NCI-H1417 (cell line): ENCODE results near the gene AHI1.
"Not testable (repeated sequence)": the region's sequence is repeated elsewhere in the genome, so short reads cannot be mapped to it uniquely, and the experiment has no call there.

Experiments used
- DNase-seq, 3 experiments: peaks; one replicate each; lab custom pipeline; 2025; lab: John Stamatoyannopoulos, UW

The AHI1 gene

DNA sequence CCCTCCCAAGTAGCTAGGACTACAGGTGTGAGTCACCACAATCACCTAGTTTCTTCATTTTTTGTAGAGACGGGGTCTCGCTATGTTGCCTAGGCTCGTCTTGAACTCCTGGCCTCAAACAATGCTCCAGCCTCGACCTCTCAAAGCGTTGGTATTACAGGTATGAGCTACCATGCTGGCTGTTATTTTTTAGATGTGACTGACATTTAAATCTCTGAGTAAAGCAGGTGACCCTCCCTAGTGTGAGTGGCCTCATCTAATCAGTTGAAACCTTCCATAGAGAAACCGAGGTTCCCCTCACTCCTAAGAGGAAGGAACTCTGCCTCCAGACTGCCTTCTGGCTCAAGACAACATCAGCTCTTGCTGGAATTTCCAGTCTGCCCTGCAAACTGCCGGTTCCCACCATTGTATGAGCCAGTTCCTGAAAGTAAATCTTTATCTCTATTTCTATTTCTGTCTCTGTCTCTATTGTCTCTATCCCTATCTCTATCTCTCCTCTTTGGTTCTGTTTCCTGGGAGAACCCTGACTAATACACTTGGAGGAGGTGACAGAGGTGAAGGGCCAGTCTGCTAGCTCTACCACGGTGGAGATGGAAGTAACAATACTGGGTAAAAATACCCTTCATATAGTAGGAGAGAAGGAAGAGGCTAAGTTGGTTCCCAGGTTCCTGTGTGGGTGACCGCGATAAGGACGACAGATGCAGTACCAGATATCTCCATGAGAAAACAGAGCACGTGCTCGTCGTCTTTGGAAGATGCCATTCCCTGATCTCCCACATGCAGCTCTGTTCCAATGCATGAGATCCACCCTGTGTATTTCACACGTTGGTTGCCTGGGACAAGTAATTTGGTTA is 235.4 kb downstream of the AHI1 start:
- no peak for DNase-seq

DNA sequence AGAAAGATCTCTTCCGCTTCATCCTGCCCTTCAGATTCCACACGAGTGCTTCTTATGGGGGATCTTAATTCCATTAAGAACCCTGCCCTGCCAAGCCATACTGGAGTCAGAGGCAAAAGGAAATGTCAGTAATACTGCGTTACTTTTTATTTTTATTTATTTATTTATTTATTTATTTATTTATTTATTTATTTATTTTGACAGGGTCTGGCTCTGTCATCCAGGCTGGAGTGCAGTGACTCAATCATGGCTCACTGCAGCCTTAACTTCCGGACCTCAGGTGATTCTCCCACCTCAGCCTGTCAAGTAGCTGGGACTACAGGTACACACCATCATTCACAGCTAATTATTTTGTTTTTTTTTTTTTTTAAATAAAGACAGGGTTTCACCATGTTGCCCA is 236.9 kb downstream of the AHI1 start:
- DNase-seq, result no peak

DNA sequence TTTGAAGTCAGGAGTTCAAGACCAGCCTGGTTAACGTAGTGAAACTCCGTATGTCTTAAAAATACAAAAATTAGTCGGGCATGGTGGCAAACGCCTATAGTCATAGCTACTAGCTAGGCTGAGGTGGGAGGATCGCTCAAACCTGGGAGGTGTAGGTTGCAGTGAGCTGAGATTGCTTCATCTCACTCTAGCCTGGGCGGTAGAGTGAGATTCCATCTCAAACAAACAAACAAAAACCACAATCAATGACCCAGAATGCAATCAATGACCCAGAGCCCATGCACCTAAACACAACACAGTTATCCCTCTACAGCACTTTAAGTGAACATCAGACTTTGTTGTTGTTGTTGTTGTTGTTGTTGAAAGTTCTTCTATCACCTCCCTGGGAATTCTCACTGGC is 238.6 kb downstream of the AHI1 start:
- DNase-seq, result no peak

DNA sequence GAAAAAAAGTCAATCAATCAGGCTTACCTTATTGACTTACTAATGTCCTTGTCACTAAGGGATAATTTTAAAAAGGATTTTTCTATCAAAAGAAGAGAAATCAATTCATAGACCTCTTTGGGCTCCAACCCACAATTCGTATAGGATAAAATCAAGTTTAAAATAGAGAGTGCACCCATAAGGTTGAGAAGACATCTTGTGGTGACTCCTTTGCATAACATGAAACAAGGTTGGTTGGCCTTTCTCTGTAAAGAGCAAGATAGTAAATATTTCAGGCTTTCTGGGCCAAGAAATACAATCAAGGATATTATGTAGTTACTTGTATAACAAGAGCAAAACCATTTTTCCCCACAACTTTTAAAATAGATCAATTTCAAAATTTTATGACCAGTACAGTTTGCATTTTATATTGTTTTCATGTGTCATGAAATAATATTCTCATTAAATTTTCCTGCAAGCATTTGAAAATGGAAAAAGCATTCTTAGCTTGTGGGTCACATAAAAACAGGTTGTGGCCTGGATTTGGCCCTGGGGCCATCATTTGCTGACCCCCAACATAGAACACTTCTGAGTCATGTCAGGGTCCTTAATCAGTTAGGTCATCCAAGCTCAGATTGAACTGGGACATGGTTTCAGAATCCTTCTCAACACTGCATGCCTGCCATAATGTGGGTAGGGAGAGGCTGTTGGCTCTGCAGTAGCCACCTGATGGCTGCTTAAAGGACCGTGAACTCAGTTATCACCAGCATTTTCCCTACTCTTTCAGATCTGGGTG is 239.7 kb downstream of the AHI1 start:
- no peak for DNase-seq

DNA sequence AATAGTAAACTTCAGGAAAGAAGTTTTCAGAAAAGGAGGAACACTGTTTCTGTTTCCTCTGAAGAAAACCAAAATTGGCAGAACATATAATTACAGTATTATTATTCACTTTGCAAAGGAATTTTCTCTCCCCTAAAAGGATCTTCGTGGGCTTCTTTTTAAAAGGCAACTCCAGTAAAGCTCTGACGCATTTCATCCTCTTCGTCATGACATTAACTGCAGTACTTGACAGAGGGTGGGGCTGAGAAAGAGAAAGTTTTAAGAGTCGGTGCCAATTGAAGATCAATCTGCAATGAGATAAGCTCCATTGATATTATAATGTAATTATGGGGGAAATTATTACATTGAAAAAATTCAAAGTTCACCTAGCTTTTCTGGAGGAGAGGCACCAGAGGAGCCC is 240.7 kb downstream of the AHI1 start:
- no peak for DNase-seq

DNA sequence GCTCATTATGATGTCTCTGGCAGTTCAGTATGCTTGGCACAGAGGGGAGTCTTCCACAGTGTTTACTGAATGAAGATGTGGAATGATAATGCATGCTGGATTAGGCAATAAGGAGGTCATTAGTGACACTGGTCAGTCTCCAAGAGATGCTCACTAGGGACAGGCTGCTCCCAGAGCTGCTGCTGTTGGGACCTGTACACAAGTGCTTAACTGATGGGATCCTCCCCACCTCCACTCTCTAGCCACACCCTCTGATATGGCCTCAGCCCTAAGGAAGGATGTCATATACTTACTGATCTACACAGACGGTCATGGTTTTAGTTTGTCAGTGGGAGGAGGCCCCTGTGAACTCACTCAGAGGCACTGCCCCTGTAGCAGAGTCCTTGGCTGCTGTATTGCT is 243.1 kb downstream of the AHI1 start:
- DNase-seq, result no peak

DNA sequence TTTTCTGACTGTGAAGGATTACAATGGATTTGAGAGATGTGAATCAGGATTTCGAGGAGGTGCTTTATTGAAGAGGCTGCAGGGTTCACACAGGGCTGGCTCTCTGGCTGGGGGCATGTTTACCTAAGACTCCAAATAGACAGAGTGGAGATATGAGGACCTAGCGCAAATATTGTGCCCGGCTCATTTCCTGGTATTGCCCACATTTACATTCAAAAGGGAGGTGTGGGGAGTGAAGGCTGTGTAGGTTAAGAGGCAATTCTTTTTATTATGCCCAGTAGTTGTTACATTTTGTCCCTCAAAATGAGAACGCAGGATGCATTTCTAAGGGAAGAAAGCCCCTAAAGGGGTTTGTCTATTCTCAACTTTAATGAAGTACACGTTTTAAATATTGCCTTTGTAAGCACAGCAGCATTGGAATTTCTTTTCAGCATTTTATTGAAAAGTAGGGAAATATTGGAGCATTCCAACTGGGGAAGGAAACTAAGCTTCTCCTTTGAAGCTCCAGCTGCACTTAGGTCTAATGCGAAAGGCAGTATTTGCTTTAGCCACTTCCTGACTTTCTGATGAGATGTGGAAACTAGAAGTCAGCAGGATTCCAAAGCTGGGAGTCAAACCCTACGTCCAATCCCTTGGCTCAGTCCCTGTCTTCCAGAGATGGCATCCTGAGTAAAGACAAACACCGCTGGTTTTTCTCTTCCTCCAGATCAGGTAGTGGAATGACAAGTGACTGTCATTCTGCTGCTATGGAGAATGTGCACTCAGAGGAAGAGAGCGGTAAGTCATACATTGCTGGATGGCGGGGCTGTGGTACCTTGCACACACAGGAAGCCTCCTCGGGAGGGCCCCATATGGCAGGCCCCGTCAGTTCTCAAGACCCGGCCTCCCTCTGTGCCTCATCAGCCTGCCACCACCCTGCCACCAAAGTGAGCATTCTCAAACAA is 245.8 kb downstream of the AHI1 start:
- peak; percentile 68 to 94 (median 86) for DNase-seq

DNA sequence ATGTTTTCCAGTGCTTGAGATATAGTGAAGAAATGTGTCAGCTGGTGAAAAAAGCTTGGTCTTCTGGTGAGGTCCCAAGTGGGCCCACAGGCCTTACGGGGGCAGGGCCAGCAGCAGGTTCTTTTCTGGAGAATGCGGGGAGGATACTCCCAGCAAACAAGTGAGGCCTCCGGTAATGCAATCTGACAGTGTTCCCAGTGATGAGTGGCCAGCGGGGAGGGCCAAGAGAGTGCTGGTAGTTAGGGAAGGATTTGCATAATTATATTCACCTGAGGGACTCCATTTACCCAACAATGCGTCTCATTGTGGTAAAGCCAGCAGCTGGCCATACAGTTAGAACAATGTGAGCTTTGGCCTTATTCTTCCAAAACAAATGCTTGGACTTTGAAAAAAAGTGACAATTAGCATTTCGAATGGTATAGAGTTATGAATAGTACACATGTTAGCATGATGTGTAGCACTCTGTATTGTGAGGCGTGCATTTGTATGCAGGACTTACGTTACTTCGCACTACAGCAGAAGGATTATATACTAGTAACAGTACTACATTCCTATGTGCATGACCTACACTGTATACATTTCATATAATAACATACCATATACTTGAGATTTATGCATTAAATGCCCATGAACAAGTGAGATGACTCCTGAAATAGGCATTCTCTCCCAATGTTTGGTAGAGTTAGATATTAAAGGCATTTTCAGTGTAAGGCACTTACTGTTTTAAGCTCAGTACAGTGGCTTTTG is 246.6 kb downstream of the AHI1 start:
- peak; percentile 30 to 80 (median 61) for DNase-seq

DNA sequence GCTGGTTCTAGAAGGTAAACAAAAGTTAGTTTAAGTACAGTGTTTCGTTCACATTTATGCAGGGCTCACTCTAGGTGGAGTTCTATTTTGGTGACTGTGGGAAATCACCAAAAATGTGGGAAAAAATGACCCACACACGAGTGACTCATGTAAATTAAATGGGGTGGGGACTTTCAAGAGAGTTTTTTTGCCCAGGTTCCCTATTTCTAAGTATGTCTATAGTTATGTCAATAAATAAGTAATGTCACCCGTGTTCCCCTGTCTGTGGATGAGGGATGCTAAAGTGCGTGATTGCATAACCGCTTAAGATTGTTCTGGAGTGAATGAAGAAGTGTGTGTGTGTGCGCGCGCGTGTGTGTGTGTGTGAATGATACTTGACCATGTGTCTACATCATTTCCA is 247.3 kb downstream of the AHI1 start:
- no peak for DNase-seq

DNA sequence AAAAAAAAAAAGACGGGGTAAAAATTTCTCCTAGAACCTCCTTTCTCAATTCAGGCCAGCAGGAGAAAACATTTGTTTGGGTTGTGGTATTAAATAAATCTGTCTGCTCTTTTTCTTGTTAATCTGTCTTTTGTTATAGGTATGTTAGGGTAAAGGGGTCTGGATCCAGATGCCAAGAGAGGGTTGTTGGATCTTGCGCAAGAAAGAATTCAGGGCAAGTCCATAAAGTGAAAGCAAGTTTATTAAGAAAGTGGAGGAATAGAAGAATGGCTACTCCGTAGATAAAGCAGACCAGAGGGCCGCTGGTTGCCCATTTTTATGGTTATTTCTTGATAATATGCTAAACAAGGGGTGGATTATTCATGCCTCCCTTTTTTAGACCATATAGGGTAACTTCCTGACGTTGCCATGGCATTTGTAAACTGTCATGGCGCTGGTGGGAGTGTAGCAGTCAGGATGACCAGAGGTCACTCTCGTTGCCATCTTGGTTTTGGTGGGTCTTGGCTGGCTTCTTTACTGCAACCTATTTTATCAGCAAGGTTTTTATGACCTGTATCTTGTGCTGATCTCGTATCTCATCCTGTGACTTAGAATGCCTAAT is 251.0 kb downstream of the AHI1 start:
- DNase-seq, result not testable (repeated sequence)

DNA sequence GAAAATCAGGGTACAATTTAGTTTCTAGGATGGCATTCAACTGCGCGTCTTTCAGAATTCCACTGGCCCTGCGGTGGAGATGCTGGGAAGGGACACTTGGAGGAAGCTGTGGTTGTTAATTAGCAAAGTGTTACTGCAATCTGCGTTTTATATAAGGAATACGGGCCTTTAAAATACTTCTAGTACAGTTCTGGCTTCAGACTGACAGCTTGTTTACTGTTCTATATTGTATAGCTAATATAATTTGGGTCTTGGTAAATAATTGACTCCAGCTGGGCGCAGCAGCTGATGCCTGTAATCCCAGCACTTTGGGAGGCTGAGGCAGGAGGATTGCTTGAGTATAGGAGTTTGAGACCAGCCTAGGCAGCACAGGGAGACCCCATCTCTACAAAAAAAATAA is 252.7 kb downstream of the AHI1 start:
- no peak for DNase-seq

DNA sequence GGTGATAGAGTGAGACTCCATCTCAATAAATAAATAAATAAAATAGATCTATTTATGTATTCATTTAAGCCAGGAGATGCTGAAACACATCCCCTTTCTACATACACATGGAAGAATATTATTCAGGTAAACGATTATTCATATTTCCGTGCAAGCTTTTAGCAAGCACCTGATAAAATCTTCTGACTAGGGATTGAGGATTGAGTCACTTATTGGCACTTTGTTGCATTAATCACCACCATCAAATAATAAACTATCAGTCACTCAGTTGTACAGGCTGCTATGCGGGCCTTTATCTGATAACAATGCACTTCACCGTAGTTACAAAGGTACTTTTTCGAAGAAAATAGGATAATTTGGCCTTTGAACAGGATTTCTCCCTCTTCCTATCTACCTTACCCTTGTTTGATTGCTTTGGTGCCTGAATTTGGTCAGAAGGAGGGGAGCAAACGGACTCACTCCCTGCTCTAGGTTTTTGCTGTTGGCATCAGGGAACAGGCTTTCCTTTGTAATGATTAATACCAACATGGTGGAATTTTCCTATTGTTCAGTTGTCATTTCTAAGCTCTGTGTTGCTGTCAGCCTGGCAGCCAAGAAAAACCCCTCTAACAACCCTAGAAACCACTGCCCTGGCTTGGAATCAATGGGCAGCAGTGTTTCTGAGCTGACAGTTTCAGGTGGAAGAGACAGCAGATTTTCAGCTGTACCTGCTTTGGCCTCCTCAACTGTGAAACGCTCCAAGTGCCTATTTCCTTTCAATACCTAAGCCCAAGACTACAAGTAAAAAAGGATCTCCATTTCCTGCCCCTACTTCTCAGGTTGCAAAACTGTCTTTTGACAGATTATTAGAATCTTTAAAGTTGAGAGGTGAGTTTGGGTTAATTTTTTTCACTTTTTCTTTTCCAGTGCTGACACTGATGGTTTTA is 253.4 kb downstream of the AHI1 start:
- DNase-seq, result no peak

DNA sequence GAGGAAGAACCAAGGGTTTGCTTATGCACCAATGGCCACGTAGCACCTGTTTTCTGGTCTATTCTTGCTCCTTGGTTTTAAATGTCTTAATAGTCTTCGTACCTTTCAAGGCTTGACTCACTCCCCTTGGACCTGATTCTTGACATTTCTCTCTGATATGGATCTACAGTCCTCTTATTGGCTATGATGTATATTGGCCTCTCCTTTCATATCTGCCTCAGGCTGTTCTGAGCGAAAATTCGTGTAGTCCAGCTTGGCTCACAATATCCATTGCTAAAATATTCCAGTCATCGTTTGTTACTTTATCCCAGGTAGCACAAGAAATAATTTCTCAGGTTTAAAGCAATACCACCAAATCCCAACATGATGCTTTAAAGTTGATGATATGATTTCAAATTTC is 256.8 kb downstream of the AHI1 start:
- DNase-seq, result no peak

DNA sequence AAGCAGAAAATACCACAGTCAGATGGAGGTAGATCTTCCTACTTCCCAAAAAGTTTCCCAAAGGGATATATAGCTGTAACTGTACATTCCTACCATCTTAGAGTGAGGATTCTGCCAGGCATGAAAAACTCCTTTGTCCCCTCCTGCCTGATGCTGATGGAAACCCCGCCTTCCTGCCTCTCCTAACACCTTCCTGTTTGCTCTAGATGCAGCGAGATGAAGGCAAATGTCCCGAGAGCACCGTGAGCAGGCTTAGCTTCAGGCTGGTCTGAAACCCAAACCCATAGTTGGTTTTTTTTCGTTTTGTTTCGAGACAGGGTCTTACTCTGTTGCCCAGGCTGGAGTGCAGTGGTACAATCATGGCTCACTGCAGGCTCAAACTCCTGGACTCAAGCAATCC is 260.8 kb downstream of the AHI1 start:
- DNase-seq, result no peak

DNA sequence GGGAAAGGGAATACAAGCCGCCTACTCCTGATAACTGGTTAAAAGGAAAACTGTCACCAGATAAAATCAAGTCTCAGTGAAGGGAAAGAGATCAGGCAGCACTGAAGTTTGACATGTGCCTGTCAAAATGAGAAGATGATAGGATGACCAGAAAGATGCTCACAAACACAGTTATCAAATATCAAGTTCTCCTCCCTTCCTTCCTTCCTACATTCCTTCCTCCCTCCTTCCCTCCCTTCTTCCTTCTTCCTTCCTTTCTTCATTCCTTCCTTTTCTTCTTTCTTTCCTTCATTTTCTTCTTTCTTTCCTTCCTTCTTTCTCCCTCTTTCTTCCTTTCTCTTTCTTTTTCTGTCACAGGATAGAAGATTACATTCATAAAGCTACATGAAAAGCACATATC is 261.2 kb downstream of the AHI1 start:
- no peak for DNase-seq

DNA sequence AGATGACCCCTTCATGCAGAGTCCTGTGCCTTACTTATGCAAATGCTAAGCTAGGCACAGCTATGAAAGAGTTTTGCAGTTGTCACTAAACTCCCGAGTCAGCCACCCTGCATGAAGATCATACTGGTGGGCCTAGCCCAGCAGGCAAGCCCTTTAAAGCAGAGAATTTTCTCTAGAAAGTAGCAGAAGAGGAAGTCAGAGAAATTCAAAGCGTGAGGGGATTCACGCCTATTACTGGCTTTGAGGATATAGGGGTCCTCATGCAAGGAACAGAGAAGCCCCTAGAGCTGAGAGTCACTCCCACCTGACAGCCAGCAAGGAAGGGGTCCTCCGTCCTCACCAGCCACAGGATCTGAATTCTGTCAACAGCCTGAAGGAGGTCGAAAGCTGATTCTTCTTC is 261.8 kb downstream of the AHI1 start:
- DNase-seq, result no peak

DNA sequence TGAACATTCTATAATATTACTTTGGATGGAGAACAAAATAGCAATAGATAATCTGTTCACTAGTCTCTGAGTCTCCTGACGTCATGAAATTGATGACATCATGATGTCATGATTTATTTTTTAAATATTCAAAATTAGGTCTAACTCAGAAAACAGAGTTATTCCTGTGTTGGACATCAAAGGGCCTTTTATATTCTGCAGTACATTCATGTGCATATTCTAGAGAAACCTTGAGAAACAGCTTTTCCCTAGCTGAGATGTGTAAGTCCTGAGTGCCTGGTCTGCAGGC is 263.1 kb downstream of the AHI1 start:
- no peak for DNase-seq

DNA sequence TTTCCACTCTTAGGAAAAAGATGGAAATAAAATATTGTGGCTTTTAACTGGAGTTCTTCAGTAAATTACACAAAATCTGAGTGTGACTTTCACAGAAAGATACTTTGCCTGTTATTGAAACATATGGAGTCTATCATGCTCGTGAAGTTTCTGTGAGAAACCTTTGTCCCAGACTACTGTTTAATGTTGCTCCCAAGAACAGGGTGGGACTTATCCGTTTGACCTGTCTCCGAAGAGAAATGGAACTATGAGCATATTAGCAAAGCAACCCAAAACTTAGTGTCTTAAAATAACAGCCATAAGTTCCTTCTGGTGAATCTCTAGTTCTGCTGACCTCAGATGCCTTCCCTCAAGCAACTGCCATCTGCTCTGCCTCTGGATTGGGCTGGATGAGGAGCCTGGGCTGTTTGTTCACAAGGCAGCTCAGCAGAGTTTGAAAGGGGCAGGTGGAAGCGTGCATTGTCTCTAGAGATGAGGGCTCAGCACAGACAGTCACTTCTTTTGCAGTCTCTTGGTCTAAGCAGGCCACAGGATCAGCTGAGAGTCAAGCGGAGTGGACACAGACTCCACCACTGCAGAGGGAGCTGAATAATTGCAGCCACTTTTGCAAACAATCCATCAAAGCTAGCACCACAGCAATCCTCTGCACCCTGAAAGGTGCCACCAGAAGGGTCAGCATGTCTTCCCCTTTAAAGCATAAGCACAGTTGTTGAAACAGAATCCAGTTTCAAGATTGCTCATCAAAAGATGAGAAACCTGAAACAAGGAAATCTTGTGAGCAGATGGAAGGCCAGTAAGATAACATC is 263.7 kb downstream of the AHI1 start:
- DNase-seq, result peak in 1 of 3 experiments; percentile 29
